ENCODE results near the gene PDLIM1.

- no peak for TF ChIP-seq EZH2 (IDR thresholded peaks at IDR 0.05; ENCODE audit: low read depth, unreplicated experiment)
- TF ChIP-seq POLR2AphosphoS5 (IDR thresholded peaks at IDR 0.05; ENCODE audit: low read depth), result no peak
- no peak for TF ChIP-seq CTCF (conservative IDR thresholded peaks at IDR 0.05; ENCODE audit: low read depth in 2 of 2)
- TF ChIP-seq ETS1 (IDR thresholded peaks at IDR 0.05), result no peak
- TF ChIP-seq NANOG (IDR thresholded peaks at IDR 0.05; ENCODE audit: borderline replicate concordance), result no peak
Measured at GRCh38 chr10:95273393-95274312, 17.1 kb downstream of the PDLIM1 start.
